H1 (cell line): ENCODE data around the gene ALK. TPM values are rescaled to one million over a fixed set of nuclear protein-coding genes. Genes with fewer than 3 reads are reported as not detected.

Experiments
- CEBPB ChIP-seq: IDR thresholded peaks from 2 replicates; pipeline ENCODE4 v1.6.1; 2012; ENCODE audit warnings: low read depth, low read length
- CREB1 ChIP-seq: IDR thresholded peaks from 2 replicates; pipeline ENCODE4 v1.6.1; 2012; ENCODE audit warnings: inconsistent platforms
- RXRA ChIP-seq: IDR thresholded peaks from 2 replicates; pipeline ENCODE4 v1.6.1; 2011; ENCODE audit warnings: low read depth, mild to moderate bottlenecking, low read length, moderate library complexity; ENCODE audit not compliant: insufficient read depth
- polyA plus RNA-seq, 7 experiments: library from polyadenylated mRNA; depleted of rRNA in 3 of 7; stranded (reverse) in 5 of 7; unstranded in 2 of 7; fragments of >200 nt in 5 of 7; fragments of 200-250 nt in 2 of 7; gene quantifications; 1 replicate in 5 of 7; 2 replicates in 1 of 7; 4 replicates in 1 of 7; pipeline versions ENCODE4 v1.2.1 to v1.2.3, GENCODE V29; 2011 to 2013; ENCODE audit warnings: missing spikeins in 2 of 7, mixed read lengths in 2 of 7
- total RNA-seq: library from RNA; stranded (reverse); fragmentation: NEBNext Ultra II Directional; extraction: Animal tissue kit (Norgen Biotek cat#: 25700); gene quantifications from 2 replicates; pipeline ENCODE4 v1.2.1, GENCODE V29; 2021

Gene ALK
- total and polyA plus RNA-seq, 2 of the 8 experiments (the other 6 are each of a cell fraction or from before 2014, with no cell fraction given): 0.02 to 0.09 TPM

GRCh38 chr2:29532436-29532835 lies 388.9 kb downstream of the ALK start (continued):
- TF ChIP-seq RXRA: no peak
- no peak for TF ChIP-seq CEBPB
- no peak for TF ChIP-seq CREB1
